Activated CD8-positive, alpha-beta memory T cell treated with anti-CD3 and anti-CD28 coated beads for 36 hours (primary cell): Measurements from ENCODE around the gene EIF4G2. TPM values are rescaled to one million over a fixed set of nuclear protein-coding genes. Genes with fewer than 3 reads are reported as not detected.
"Not testable (repeated sequence)": the region's sequence is repeated elsewhere in the genome, so short reads cannot be mapped to it uniquely, and the experiment has no call there.

Experiments used
- CTCF ChIA-PET: fragments of 350-600 bp; sonication (Branson Sonifier 250); formaldehyde crosslinking; loops from one replicate; lab custom pipeline; 2021; ENCODE audit warnings: antibody characterized with exemption; lab: Charles Lee
- POLR2A ChIA-PET: fragments of 350-600 bp; sonication (Branson Sonifier 250); formaldehyde crosslinking; loops from one replicate; lab custom pipeline; 2021; ENCODE audit warnings: antibody characterized with exemption; lab: Charles Lee
- total RNA-seq, 2 experiments: library from RNA; stranded (reverse); gene quantifications; one replicate each; pipeline ENCODE4 v1.2.3, GENCODE V29; 2021

Gene EIF4G2
- 1,000 to 10,000 TPM; 1,451 to 1,459 TPM for total RNA-seq

DNA sequence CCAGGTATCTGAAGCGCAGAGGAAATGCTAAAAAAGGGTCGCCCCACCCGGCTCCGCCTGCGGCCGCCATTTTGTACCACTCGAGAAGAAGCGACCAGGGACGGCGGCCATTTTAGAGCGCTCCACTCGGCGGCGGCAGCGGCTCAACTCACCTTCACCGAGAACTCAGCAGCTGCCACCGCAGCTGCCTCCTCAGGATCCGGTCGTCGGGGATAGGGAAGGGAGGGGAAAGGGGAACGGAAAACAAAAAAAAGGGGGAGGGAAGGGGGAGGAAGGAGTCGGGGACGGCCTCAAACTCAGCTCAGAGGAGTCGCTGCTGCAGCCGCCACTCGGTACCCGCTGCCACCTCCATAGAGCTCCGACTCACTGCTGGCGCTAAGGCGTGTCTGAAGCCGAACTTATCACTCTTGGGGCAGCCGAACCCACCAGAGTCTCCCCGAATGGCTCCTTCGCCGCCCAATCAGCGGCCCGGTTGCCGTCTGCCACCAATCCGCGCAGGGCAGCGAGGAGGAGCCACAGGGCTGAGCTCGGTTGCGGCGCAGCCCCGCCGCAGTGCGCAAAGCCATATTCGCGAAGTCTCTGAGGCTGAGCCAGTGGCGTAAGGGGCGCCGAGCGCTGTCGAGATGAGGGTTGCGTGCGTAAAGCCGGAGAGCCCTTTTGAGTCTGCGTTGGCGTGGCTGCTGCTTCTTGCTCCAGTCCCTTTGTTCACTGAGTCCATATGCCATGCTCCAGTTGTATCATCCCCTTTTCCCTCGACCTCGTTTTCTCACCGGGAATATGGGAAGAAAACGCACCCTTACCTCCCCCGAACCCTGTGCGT lies at the start of gene EIF4G2:
Gene EIF4G2, minus strand, starts transcription at position 374 of the 820 bp plus-strand sequence.
- CTCF ChIA-PET = interaction anchor here (0.9 to 3.2 kb wide), 4 partner anchors 11 to 49 kb away, joined by 4 to 17 read pairs (median 5); partner anchors contain the start of gene ZBED5
- POLR2A ChIA-PET = interaction anchor here (0.5 to 3.7 kb wide), 18 partner anchors 11 to 1348 kb away, joined by 3 to 93 read pairs (median 6); partner anchors contain the start of genes AMPD3, CTR9, RNF141 and USP47

DNA sequence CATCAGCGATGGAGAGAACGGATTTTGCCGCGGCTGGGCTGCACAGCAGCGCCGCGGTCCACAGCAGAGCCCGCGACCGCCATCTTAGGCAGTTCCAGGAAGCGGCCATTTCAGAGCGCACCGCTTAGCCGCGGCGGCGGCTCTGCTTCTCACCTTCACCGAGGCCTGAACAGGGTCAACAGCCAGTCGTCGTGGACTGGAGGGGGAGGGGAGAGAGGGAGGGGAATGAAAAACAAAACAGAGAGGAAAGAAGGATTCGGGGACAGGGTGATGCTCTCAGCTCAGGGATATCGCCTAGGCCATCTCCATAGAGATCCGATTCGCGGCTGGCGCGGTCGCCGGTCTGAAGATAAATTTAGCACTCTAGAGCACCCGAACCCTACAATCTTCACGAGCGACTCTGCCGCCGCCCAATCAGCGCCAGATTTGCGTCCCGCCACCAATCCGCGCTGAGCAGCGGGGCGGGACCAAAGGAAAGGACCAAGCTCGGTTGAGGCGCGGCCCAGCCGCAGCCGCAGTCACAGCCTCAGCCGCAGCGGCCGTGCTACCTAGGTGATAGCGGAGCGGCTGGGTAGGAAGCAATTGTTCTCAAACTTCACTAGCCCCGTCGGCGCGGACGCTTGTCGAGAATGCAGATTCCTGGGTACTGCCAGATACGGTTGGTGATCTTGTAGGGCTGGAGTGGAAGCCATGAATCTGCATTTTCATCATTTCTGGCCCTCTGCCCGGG lies 49.1 kb upstream of the EIF4G2 start, which contains the start of gene ZBED5:
Gene ZBED5, minus strand, starts transcription at position 345 of the 730 bp plus-strand sequence. CDS start 3,108 bp downstream, outside the sequence.
- CTCF ChIA-PET = interaction anchor here (0.9 to 1.8 kb wide), 5 partner anchors 20 to 986 kb away, joined by 3 to 5 read pairs (median 5); partner anchors contain the start of gene EIF4G2
- POLR2A ChIA-PET = interaction anchor here (0.8 to 3.3 kb wide), 6 partner anchors 8 to 62 kb away, joined by 3 to 93 read pairs (median 4); partner anchors contain the start of gene EIF4G2

GRCh38 chr11:10857459-10857708 lies 48.7 kb upstream of the EIF4G2 start:
- ChIA-PET CTCF (interaction anchor here (0.8 to 1.8 kb wide), 6 partner anchors 21 to 986 kb away, joined by 3 to 5 read pairs (median 3); partner anchors contain the start of gene EIF4G2), POLR2A (interaction anchor here (0.8 to 3.3 kb wide), 7 partner anchors 8 to 65 kb away, joined by 3 to 93 read pairs (median 4); partner anchors contain the start of gene EIF4G2)

DNA sequence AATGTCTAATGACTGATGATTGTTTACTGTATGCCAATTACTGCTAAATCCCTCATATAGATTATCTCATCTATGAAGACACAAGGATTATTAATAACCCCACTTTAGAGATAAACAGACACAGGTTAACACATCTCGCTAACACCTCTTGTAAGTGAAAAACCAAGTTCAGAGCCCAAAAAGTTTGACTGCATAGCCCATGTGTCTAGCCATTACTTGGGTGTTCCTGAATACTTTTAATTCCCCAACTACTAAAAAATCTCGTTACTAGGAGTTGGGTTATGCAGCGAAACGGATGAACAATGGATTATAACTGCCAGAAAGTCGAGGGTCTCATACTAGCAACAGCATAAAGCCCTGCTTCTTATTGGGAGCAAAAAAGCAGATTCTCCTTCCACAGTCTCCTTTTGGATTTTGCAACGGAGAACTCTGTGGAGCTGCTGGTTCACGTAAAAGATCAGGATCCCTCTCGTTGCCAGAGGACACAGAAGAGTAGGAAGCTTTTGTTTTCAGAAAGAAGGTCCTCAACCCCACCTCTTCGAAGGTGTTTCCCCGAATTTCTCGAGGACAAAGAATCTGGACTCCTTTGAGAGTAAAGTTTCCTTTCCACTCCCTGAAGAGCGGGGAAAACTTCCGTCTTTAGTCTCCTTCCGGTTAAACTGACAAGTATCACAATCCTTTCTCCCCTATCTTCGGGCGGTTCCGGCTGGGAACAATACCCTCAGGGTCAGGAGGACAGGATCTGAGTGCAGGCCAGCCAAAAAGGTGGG lies 48.1 kb upstream of the EIF4G2 start:
- CTCF ChIA-PET = interaction anchor here (0.8 to 0.9 kb wide), 2 partner anchors 60 to 86 kb away, joined by 3 read pairs; no protein-coding TSS in a partner anchor
- POLR2A ChIA-PET = interaction anchor here (1.0 to 3.3 kb wide), 3 partner anchors 43 to 65 kb away, joined by 3 to 93 read pairs (median 4); partner anchors contain the start of gene EIF4G2

GRCh38 chr11:10855295-10855694 lies 46.6 kb upstream of the EIF4G2 start:
- CTCF ChIA-PET = interaction anchor here (1.0 to 1.5 kb wide), 2 partner anchors 46 to 62 kb away, joined by 4 to 5 read pairs; no protein-coding TSS in a partner anchor
- POLR2A ChIA-PET = interaction anchor here (2.4 kb wide), 1 partner anchor 46 kb away, joined by 14 read pairs; the partner anchor contains the start of gene EIF4G2

DNA sequence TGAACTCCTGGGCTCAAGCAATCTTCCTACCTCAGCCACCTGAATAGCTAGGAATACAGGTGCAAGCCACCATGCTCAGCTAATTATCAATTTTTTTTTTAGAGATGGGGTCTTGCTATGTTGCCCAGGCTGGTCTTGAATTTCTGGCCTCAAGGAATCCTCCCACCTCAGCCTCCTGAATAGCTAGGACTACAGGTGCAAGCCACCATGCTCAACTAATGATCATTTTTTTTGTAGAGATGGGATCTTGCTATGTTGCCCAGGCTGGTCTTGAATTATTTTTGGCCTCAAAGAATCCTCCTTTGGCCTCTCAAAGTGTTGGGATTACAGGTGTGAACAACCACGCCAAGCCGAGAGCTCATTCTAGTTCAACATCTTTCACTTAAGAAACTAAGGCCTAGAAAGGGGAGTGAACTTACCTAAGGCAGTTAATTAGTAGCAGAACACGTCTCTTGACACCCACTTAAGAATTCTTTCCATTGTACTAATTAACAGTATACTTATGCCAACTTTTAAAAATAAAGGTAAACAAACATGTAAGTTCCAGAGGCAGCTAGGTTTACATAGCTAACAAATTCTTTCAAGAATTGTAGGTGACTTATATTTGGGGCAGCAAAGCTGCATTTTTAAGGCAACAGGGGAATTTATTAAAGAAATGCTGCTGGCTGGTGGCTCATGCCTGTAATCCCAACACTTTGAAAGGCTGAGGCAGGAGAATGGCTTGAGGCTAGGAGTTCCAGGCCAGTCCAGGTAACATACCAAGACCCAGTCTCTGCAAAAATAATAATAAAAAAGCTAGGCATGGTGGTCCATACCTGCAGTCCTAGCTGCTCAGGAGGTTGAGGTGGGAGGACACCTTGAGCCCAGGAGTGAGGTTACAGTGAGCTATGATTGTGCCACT lies 39.5 kb upstream of the EIF4G2 start:
- CTCF ChIA-PET = interaction anchor here (0.5 to 1.2 kb wide), 3 partner anchors 12 to 55 kb away, joined by 3 read pairs; no protein-coding TSS in a partner anchor

GRCh38 chr11:10846660-10847059 lies 37.9 kb upstream of the EIF4G2 start:
- ChIA-PET CTCF (no interaction called here), POLR2A (no interaction called here)

More for the DNA sequence above, 39.5 kb upstream of the EIF4G2 start:
- POLR2A ChIA-PET = interaction anchor here (1.4 to 1.5 kb wide), 2 partner anchors 10 to 39 kb away, joined by 3 to 10 read pairs; partner anchors contain the start of genes EIF4G2 and ZBED5

DNA sequence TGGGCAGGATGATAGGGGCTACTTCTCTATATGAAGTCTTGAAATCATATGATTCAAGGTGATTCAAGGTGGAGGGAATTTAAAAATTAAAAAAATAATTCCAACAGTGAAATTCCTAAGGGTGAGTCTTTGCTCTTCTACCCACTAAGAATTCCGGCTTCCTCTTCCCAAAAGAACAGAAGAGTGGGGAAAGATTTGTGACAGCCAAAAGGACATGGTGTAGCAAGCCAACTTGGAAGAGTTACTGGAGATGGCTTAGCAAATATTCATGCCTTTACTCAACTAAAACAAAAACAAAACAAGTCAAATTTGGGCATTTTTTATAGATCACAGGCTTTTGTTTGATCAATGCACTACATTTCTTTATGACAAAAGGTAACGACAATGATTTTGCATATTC lies 36.9 kb upstream of the EIF4G2 start:
- CTCF ChIA-PET = no interaction called here
- POLR2A ChIA-PET = no interaction called here

GRCh38 chr11:10844796-10845195 lies 36.1 kb upstream of the EIF4G2 start:
- ChIA-PET CTCF (no interaction called here), POLR2A (no interaction called here)

DNA sequence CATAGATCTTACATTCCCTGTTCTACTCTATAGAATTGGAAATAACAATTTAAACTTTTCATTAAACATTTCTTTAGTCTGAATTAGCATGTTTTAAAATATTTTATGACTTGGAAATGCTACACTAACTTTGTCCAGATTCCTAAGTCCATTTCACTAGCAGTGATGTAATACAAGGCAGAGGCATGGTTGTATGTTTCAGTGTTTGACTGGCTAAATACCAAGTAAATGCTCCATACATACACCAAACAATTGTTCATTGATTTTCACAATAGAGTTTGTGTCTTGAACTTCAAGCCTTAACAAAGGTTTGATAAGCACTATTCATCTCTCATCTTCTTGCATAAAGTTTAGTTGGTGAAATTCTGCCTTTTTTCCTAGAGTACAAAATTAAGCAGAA lies 35.6 kb upstream of the EIF4G2 start:
- CTCF ChIA-PET = no interaction called here
- POLR2A ChIA-PET = no interaction called here

- POLR2A ChIA-PET = no interaction called here
Measured at GRCh38 chr11:10838881-10839280, 30.2 kb upstream of the EIF4G2 start.

GRCh38 chr11:10838083-10838482 lies 29.4 kb upstream of the EIF4G2 start:
- POLR2A ChIA-PET = no interaction called here
- CTCF ChIA-PET = no interaction called here

More at GRCh38 chr11:10838881-10839280, 30.2 kb upstream of the EIF4G2 start:
- CTCF ChIA-PET = no interaction called here

GRCh38 chr11:10836884-10837283 lies 28.2 kb upstream of the EIF4G2 start:
- CTCF ChIA-PET = interaction anchor here (0.7 kb wide), 1 partner anchor 12 kb away, joined by 3 read pairs; no protein-coding TSS in a partner anchor
- POLR2A ChIA-PET = not testable (repeated sequence)

GRCh38 chr11:10829139-10829538 lies 20.4 kb upstream of the EIF4G2 start:
- CTCF ChIA-PET = no interaction called here
- POLR2A ChIA-PET = no interaction called here

- CTCF ChIA-PET = no interaction called here
- POLR2A ChIA-PET = no interaction called here
Measured at GRCh38 chr11:10828402-10828801, 19.7 kb upstream of the EIF4G2 start.

- POLR2A ChIA-PET = no interaction called here
- CTCF ChIA-PET = no interaction called here
Measured at GRCh38 chr11:10824888-10825287, 16.2 kb upstream of the EIF4G2 start.

- CTCF ChIA-PET = no interaction called here
Measured at GRCh38 chr11:10823152-10823579, 14.4 kb upstream of the EIF4G2 start.

More at GRCh38 chr11:10823152-10823579, 14.4 kb upstream of the EIF4G2 start:
- POLR2A ChIA-PET = no interaction called here
